MM.1S (cell line): ENCODE measurements around the gene PEX14.

Experiments used
- EZH2 ChIP-seq: fragments of 300-600 bp; sonication (generic); optimal IDR thresholded peaks from 2 replicates; pipeline ENCODE3; 2017; ENCODE audit warnings: low read depth, mild to moderate bottlenecking, antibody characterized with exemption, low read length, mixed read lengths
- TF ChIP-seq, protein P1 (sequence below): fragments of 300-600 bp; sonication (generic); IDR thresholded peaks from 2 replicates; pipeline ENCODE4 v1.5.1; 2016; ENCODE audit warnings: antibody characterized with exemption, low read length, mixed read lengths

- TF ChIP-seq, protein P1, sequence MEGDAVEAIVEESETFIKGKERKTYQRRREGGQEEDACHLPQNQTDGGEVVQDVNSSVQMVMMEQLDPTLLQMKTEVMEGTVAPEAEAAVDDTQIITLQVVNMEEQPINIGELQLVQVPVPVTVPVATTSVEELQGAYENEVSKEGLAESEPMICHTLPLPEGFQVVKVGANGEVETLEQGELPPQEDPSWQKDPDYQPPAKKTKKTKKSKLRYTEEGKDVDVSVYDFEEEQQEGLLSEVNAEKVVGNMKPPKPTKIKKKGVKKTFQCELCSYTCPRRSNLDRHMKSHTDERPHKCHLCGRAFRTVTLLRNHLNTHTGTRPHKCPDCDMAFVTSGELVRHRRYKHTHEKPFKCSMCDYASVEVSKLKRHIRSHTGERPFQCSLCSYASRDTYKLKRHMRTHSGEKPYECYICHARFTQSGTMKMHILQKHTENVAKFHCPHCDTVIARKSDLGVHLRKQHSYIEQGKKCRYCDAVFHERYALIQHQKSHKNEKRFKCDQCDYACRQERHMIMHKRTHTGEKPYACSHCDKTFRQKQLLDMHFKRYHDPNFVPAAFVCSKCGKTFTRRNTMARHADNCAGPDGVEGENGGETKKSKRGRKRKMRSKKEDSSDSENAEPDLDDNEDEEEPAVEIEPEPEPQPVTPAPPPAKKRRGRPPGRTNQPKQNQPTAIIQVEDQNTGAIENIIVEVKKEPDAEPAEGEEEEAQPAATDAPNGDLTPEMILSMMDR: no peak
- no peak for TF ChIP-seq EZH2
Observed at GRCh38 chr1:10637400-10637799, 162.7 kb downstream of the PEX14 start.
